K562 (cell line): Measurements from ENCODE around the gene TSC22D2. TPM values are rescaled to one million over a fixed set of nuclear protein-coding genes. Genes with fewer than 3 reads are reported as not detected.
A peak's percentile ranks its signal among the peaks of the same experiment; 100 is the strongest.

ENCODE experiments used
- CTBP1 ChIP-seq: fragments of 450-650 bp; IDR thresholded peaks from 2 replicates; pipeline ENCODE4 v1.6.1; 2016; ENCODE audit warnings: borderline replicate concordance
- DPF2 ChIP-seq: fragments of 450-650 bp; IDR thresholded peaks from 2 replicates; pipeline ENCODE4 v1.6.1; 2016
- FOS ChIP-seq: IDR thresholded peaks from 3 replicates; pipeline ENCODE4 v1.6.1; 2011; ENCODE audit not compliant: insufficient read length; ENCODE audit errors: extremely low read depth
- FOSL1 ChIP-seq: fragments of 200-800 bp; sonication (Bioruptor generic); conservative IDR thresholded peaks from 2 replicates; pipeline ENCODE4 v1.6.1; 2016; ENCODE audit warnings: missing genetic modification characterization, missing compliant biosample characterization
- HDAC1 ChIP-seq, 2 experiments: fragments of 450-650 bp; IDR thresholded peaks; 2 replicates each; pipeline ENCODE4 v1.6.1; 2016 to 2017; ENCODE audit warnings: inconsistent platforms in 1 of 2, mild to moderate bottlenecking in 1 of 2, moderate library complexity in 1 of 2
- JUN ChIP-seq, 2 experiments: sonication (generic) in 1 of 2; formaldehyde crosslinking in 1 of 2; IDR thresholded peaks; 2 replicates each; pipeline versions ENCODE4 v1.6.1 to v1.8.0; 2012 to 2022; ENCODE audit warnings: borderline replicate concordance in 2 of 2, mild to moderate bottlenecking in 2 of 2, improper control_type of control experiment in 1 of 2, low read depth in 1 of 2, low read length in 1 of 2, missing genetic modification reagents in 1 of 2
- LEF1 ChIP-seq: fragments of 450-650 bp; IDR thresholded peaks from 2 replicates; pipeline ENCODE4 v1.6.1; 2016; ENCODE audit warnings: mild to moderate bottlenecking
- MEIS2 ChIP-seq: fragments of 450-650 bp; IDR thresholded peaks from 2 replicates; pipeline ENCODE4 v1.6.1; 2014; ENCODE audit warnings: mild to moderate bottlenecking; ENCODE audit not compliant: partially characterized antibody
- POLR2AphosphoS2 ChIP-seq: IDR thresholded peaks from 2 replicates; pipeline ENCODE4 v1.6.1; 2012; ENCODE audit warnings: low read length, improper control_type of control experiment
- POLR2B ChIP-seq: fragments of 450-650 bp; IDR thresholded peaks from 2 replicates; pipeline ENCODE4 v1.6.1; 2018; ENCODE audit warnings: low read depth; ENCODE audit not compliant: partially characterized antibody
- SREBF2 ChIP-seq: sonication (generic); formaldehyde crosslinking; IDR thresholded peaks from 2 replicates; pipeline ENCODE4 v1.4.0; 2020; ENCODE audit warnings: mild to moderate bottlenecking, missing genetic modification reagents
- TAF1 ChIP-seq: IDR thresholded peaks from 2 replicates; pipeline ENCODE4 v1.6.1; 2011; ENCODE audit warnings: mild to moderate bottlenecking, low read length, moderate library complexity; ENCODE audit not compliant: insufficient read depth, control insufficient read depth, severe bottlenecking; ENCODE audit errors: extremely low read depth
- TEAD4 ChIP-seq, 2 experiments: sonication (generic) in 1 of 2; formaldehyde crosslinking in 1 of 2; IDR thresholded peaks; 2 replicates each; pipeline versions ENCODE4 v1.6.1 to v1.8.0; 2012 to 2022; ENCODE audit warnings: borderline replicate concordance in 1 of 2, inconsistent platforms in 1 of 2, low read length in 1 of 2, mild to moderate bottlenecking in 1 of 2, missing genetic modification reagents in 1 of 2
- XRCC3 ChIP-seq: fragments of 450-650 bp; IDR thresholded peaks from 2 replicates; pipeline ENCODE4 v1.6.1; 2017; ENCODE audit warnings: mild to moderate bottlenecking, moderate library complexity
- XRCC5 ChIP-seq: fragments of 200-400 bp; formaldehyde crosslinking; IDR thresholded peaks from 2 replicates; pipeline ENCODE4 v1.6.1; 2017; ENCODE audit warnings: low read depth, mild to moderate bottlenecking, low read length
- ZKSCAN1 ChIP-seq: fragments of 150-350 bp; IDR thresholded peaks from 2 replicates; pipeline ENCODE4 v1.6.1; 2016; ENCODE audit warnings: low read depth, low read length
- ZNF121 ChIP-seq: sonication (generic); formaldehyde crosslinking; conservative IDR thresholded peaks from 2 replicates; pipeline ENCODE4 v1.8.0; 2022; ENCODE audit warnings: missing genetic modification reagents
- ZNF696 ChIP-seq: fragments of 250-450 bp; sonication (Bioruptor Pico); conservative IDR thresholded peaks from 2 replicates; pipeline ENCODE4 v1.4.0; 2020; ENCODE audit warnings: mild to moderate bottlenecking, moderate library complexity
- ZNF766 ChIP-seq: fragments of 200-800 bp; sonication (Bioruptor generic); conservative IDR thresholded peaks from 2 replicates; pipeline ENCODE4 v1.6.1; 2016; ENCODE audit warnings: missing genetic modification characterization, missing compliant biosample characterization
- ZNF780A ChIP-seq: fragments of 250-450 bp; sonication (Bioruptor Pico); IDR thresholded peaks from 2 replicates; pipeline ENCODE4 v1.5.0; 2021; ENCODE audit warnings: mild to moderate bottlenecking
- polyA plus RNA-seq, 8 experiments: library from polyadenylated mRNA; depleted of rRNA in 4 of 8; stranded (reverse) in 5 of 8; unstranded in 3 of 8; fragments of >200 nt; fragmentation: Nextera tagmentation in 2 of 8; fragmentation: Illumina TruSeq in 1 of 8; extraction: Ambion mirVana in 2 of 8; extraction: Trizol in 1 of 8; gene quantifications; 2 replicates each; pipeline versions ENCODE4 v1.2.1 to v1.2.3, GENCODE V29; 2011 to 2014; ENCODE audit warnings: inconsistent platforms in 1 of 8, missing spikeins in 1 of 8
- total RNA-seq, 7 experiments: library from RNA; depleted of rRNA in 6 of 7; stranded (reverse); fragments of >200 nt in 6 of 7; fragmentation: Illumina TruSeq in 2 of 7; extraction: Trizol in 2 of 7; gene quantifications; 2 replicates each; pipeline versions ENCODE4 v1.2.1 to v1.2.3, GENCODE V29; 2011 to 2021; ENCODE audit warnings: low replicate concordance in 1 of 7
- TF ChIP-seq, protein P1 (sequence below): fragments of 450-650 bp; IDR thresholded peaks from 2 replicates; pipeline ENCODE4 v1.6.1; 2016
- TF ChIP-seq, protein P2 (sequence below): fragments of 200-800 bp; sonication (Bioruptor generic); IDR thresholded peaks from 2 replicates; pipeline ENCODE4 v1.6.1; 2017; ENCODE audit warnings: missing genetic modification characterization, missing compliant biosample characterization
- TF ChIP-seq, protein P3 (sequence below): sonication (generic); formaldehyde crosslinking; IDR thresholded peaks from 2 replicates; pipeline ENCODE4 v1.8.1; 2023; ENCODE audit warnings: mild to moderate bottlenecking, missing genetic modification reagents
- TF ChIP-seq, protein P4 (sequence below), 2 experiments: fragments of 450-650 bp in 1 of 2; sonication (generic) in 1 of 2; formaldehyde crosslinking in 1 of 2; IDR thresholded peaks in 1 of 2; conservative IDR thresholded peaks in 1 of 2; 2 replicates each; pipeline versions ENCODE4 v1.6.1 to v1.8.1; 2016 to 2023; ENCODE audit warnings: mild to moderate bottlenecking in 2 of 2, moderate library complexity in 2 of 2, inconsistent platforms in 1 of 2, missing genetic modification reagents in 1 of 2

TSC22D2 gene
- total and polyA plus RNA-seq, 9 of the 15 experiments (the other 6 are each of a cell fraction or from before 2014, with no cell fraction given): 5.5 to 44.0 (median 19.3) TPM

DNA sequence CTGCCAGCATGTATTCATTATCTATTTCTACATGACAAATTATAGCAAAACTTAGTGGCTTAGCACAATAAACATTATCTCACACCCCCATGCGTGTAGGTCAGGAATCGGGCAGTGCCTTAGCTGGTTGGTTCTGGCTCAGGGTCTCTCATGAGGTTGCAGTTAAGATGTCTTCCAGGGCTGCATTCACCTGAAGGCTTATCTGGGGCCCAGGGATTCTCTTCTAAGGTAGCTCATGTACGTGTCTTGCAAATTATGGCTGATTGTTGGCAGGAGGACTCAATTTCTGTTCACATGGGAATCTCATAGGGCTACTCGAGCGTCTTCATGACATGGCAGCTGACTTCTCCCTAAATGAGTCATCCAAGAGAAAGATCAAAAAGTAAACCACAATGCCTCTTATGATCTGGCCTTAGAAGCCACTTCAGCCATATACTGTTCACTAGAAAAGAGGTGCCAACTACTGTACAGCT, 42.9 kb upstream of the TSC22D2 start (continued):
- TF ChIP-seq, protein P1, sequence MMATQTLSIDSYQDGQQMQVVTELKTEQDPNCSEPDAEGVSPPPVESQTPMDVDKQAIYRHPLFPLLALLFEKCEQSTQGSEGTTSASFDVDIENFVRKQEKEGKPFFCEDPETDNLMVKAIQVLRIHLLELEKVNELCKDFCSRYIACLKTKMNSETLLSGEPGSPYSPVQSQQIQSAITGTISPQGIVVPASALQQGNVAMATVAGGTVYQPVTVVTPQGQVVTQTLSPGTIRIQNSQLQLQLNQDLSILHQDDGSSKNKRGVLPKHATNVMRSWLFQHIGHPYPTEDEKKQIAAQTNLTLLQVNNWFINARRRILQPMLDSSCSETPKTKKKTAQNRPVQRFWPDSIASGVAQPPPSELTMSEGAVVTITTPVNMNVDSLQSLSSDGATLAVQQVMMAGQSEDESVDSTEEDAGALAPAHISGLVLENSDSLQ: 0 out of 2 replicates have a peak, but pooled peaks have one; percentile 22
- TF ChIP-seq SREBF2 (CRISPR knock-in tag) (no peak), ZNF696 (CRISPR knock-in tag) (no peak), FOS (peak; percentile 11), ZKSCAN1 (no peak), POLR2B (no peak), ZNF766 (peak; percentile 49; the same call in 1 of the 2 replicates), XRCC5 (no peak), JUN (IDR thresholded peaks at IDR 0.05; ENCODE audit: borderline replicate concordance, low read depth, low read length) (peak; percentile 87), JUN (CRISPR knock-in tag; IDR thresholded peaks at IDR 0.05; ENCODE audit: borderline replicate concordance) (no peak), HDAC1 (IDR thresholded peaks at IDR 0.05) (0 out of 4 replicates have a peak, but pooled peaks of 1 of the 2 experiments have one; percentile 22), DPF2 (peak; percentile 76), LEF1 (peak; percentile 72; the same call in 1 of the 2 replicates), TAF1 (no peak), TEAD4 (IDR thresholded peaks at IDR 0.05; ENCODE audit: low read length) (0 out of 2 replicates have a peak, but pooled peaks have one; percentile 10), TEAD4 (CRISPR knock-in tag; IDR thresholded peaks at IDR 0.05; ENCODE audit: borderline replicate concordance) (no peak), MEIS2 (peak; percentile 54), POLR2AphosphoS2 (no peak), FOSL1 (tag) (peak; percentile 97), XRCC3 (no peak), ZNF121 (no peak), ZNF780A (CRISPR knock-in tag) (no peak), CTBP1 (0 out of 2 replicates have a peak, but pooled peaks have one; percentile 28)
- TF ChIP-seq, protein P2, sequence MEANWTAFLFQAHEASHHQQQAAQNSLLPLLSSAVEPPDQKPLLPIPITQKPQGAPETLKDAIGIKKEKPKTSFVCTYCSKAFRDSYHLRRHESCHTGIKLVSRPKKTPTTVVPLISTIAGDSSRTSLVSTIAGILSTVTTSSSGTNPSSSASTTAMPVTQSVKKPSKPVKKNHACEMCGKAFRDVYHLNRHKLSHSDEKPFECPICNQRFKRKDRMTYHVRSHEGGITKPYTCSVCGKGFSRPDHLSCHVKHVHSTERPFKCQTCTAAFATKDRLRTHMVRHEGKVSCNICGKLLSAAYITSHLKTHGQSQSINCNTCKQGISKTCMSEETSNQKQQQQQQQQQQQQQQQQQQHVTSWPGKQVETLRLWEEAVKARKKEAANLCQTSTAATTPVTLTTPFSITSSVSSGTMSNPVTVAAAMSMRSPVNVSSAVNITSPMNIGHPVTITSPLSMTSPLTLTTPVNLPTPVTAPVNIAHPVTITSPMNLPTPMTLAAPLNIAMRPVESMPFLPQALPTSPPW (CRISPR knock-in tag): 0 out of 2 replicates have a peak, but pooled peaks have one; percentile 30
- TF ChIP-seq, protein P3, sequence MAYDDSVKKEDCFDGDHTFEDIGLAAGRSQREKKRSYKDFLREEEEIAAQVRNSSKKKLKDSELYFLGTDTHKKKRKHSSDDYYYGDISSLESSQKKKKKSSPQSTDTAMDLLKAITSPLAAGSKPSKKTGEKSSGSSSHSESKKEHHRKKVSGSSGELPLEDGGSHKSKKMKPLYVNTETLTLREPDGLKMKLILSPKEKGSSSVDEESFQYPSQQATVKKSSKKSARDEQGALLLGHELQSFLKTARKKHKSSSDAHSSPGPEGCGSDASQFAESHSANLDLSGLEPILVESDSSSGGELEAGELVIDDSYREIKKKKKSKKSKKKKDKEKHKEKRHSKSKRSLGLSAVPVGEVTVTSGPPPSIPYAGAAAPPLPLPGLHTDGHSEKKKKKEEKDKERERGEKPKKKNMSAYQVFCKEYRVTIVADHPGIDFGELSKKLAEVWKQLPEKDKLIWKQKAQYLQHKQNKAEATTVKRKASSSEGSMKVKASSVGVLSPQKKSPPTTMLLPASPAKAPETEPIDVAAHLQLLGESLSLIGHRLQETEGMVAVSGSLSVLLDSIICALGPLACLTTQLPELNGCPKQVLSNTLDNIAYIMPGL (CRISPR knock-in tag): no peak
- TF ChIP-seq, protein P4, sequence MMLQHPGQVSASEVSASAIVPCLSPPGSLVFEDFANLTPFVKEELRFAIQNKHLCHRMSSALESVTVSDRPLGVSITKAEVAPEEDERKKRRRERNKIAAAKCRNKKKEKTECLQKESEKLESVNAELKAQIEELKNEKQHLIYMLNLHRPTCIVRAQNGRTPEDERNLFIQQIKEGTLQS (IDR thresholded peaks at IDR 0.05): peak; percentile 91
- TF ChIP-seq, protein P4 (CRISPR knock-in tag; conservative IDR thresholded peaks at IDR 0.05): no peak
